DMS153 treated with DMSO at 0.1 percent for 48 hours (cell line): ENCODE data around the gene VMAC.

Experiments used
- DNase-seq: peaks from one replicate; lab custom pipeline; 2025; ENCODE audit not compliant: unreplicated experiment; lab: John Stamatoyannopoulos, UW

Gene VMAC

GRCh38 chr19:5903624-5904351 lies 884 bp upstream of the VMAC start, which contains the start of gene NDUFA11:
NDUFA11 (minus strand) TSS chr19:5903790; CDS start chr19:5903708, 82 bp downstream.
- DNase-seq = peak; percentile 94

- DNase-seq = no peak
Measured at GRCh38 chr19:5905114-5905778, 574 bp downstream of the VMAC start.

GRCh38 chr19:5907241-5907640 lies 2.6 kb downstream of the VMAC start:
- DNase-seq = no peak

GRCh38 chr19:5908773-5909442 lies 4.2 kb downstream of the VMAC start:
- DNase-seq = no peak

GRCh38 chr19:5910638-5910907 lies 5.9 kb downstream of the VMAC start:
- no peak for DNase-seq

- no peak for DNase-seq
Measured at GRCh38 chr19:5911366-5911765, 6.7 kb downstream of the VMAC start.

GRCh38 chr19:5913739-5914357 lies 9.2 kb downstream of the VMAC start, which contains the start of gene CAPS:
CAPS (plus strand) TSS chr19:5914254; CDS start chr19:5914407, 153 bp downstream.
- no peak for DNase-seq

- no peak for DNase-seq
Measured at GRCh38 chr19:5914358-5914774, 9.7 kb downstream of the VMAC start.

- DNase-seq = no peak
Measured at GRCh38 chr19:5914946-5915781, 10.5 kb downstream of the VMAC start.

GRCh38 chr19:5915782-5916165 lies 11.1 kb downstream of the VMAC start:
- no peak for DNase-seq

GRCh38 chr19:5916181-5916708 lies 11.6 kb downstream of the VMAC start:
- no peak for DNase-seq

- DNase-seq = no peak
Measured at GRCh38 chr19:5917431-5918107, 12.9 kb downstream of the VMAC start.

GRCh38 chr19:5918463-5919079 lies 13.9 kb downstream of the VMAC start:
- no peak for DNase-seq

GRCh38 chr19:5921516-5922160 lies 17.0 kb downstream of the VMAC start:
- no peak for DNase-seq

GRCh38 chr19:5922161-5922545 lies 17.5 kb downstream of the VMAC start:
- DNase-seq = no peak

GRCh38 chr19:5923356-5923755 lies 18.7 kb downstream of the VMAC start:
- no peak for DNase-seq

- no peak for DNase-seq
Measured at GRCh38 chr19:5925830-5926427, 21.3 kb downstream of the VMAC start.

GRCh38 chr19:5926641-5927440 lies 22.2 kb downstream of the VMAC start:
- no peak for DNase-seq
